H1 (cell line): ENCODE results near the gene ZNF750. TPM values are rescaled to one million over a fixed set of nuclear protein-coding genes. Genes with fewer than 3 reads are reported as not detected.

Experiments used
- CTCF ChIA-PET: fragments of 300-600 bp; sonication (Branson Sonifier 250); formaldehyde crosslinking; loops from one replicate; lab custom pipeline; 2021; ENCODE audit not compliant: partially characterized antibody; lab: Charles Lee
- POLR2A ChIA-PET: fragments of 300-600 bp; sonication (Branson Sonifier 250); formaldehyde crosslinking; loops from one replicate; lab custom pipeline; 2021; ENCODE audit warnings: inconsistent platforms; ENCODE audit not compliant: partially characterized antibody; lab: Charles Lee
- DNase-seq, 2 experiments: peaks; one replicate each; pipeline versions ENCODE4 v3.0.0 to v3.0.0-alpha.2; 2010 to 2022; ENCODE audit warnings: low spot score in 2 of 2, low read depth in 1 of 2, mixed read lengths in 1 of 2
- FAIRE-seq: peaks from 2 replicates; lab custom pipeline; 2011; peaks lifted over from hg19 to GRCh38; lab: Jason Lieb, UNC
- H2AFZ ChIP-seq: 2 replicates; pipeline ENCODE4 v1.8.1; 2012; ENCODE audit warnings: low read length, inconsistent platforms
- H2AK5ac ChIP-seq: 2 replicates; pipeline ENCODE4 v1.6.1; 2013; ENCODE audit warnings: low read depth, low read length
- H2BK120ac ChIP-seq: replicated peaks from 2 replicates; pipeline ENCODE3; 2013; ENCODE audit warnings: low read depth, low read length, inconsistent platforms
- H2BK12ac ChIP-seq: 2 replicates; pipeline ENCODE4 v1.6.1; 2013; ENCODE audit warnings: low read depth, low read length
- H2BK15ac ChIP-seq: 2 replicates; pipeline ENCODE4 v1.6.1; 2013; ENCODE audit warnings: low read length
- H2BK20ac ChIP-seq: 2 replicates; pipeline ENCODE4 v1.6.1; 2013; ENCODE audit warnings: low read length
- H2BK5ac ChIP-seq: 2 replicates; pipeline ENCODE4 v1.6.1; 2013; ENCODE audit warnings: low read depth, low read length
- H3K14ac ChIP-seq: 2 replicates; pipeline ENCODE4 v1.6.1; 2013; ENCODE audit warnings: inconsistent platforms; ENCODE audit not compliant: insufficient read length
- H3K18ac ChIP-seq: 2 replicates; pipeline ENCODE4 v1.6.1; 2013; ENCODE audit warnings: low read length; ENCODE audit errors: extremely low read depth
- H3K23ac ChIP-seq: 2 replicates; pipeline ENCODE4 v1.6.1; 2013; ENCODE audit warnings: inconsistent platforms; ENCODE audit not compliant: insufficient read length
- H3K23me2 ChIP-seq: 2 replicates; pipeline ENCODE4 v1.6.1; 2013; ENCODE audit warnings: low read depth, low read length
- H3K27ac ChIP-seq: 2 replicates; pipeline ENCODE4 v1.6.1; 2011; ENCODE audit warnings: low read depth, low read length, inconsistent platforms
- H3K27me3 ChIP-seq, 4 experiments: replicated peaks in 1 of 4; 1 replicate in 1 of 4; 2 replicates in 3 of 4; pipeline versions ENCODE4 v1.6.1 to v1.8.1; 2011 to 2013; ENCODE audit warnings: low read length in 3 of 4, mild to moderate bottlenecking in 3 of 4, inconsistent platforms in 2 of 4, mixed read lengths in 2 of 4, moderate library complexity in 1 of 4; ENCODE audit not compliant: control insufficient read depth in 3 of 4, insufficient read depth in 3 of 4; ENCODE audit errors: extremely low read depth in 1 of 4
- H3K36me3 ChIP-seq, 4 experiments: 2 replicates each; pipeline versions ENCODE4 v1.6.1 to v1.8.1; 2011 to 2013; ENCODE audit warnings: mild to moderate bottlenecking in 4 of 4, low read length in 3 of 4, moderate library complexity in 2 of 4, control low read depth in 1 of 4, inconsistent platforms in 1 of 4; ENCODE audit not compliant: insufficient read depth in 4 of 4, control insufficient read depth in 2 of 4
- H3K4ac ChIP-seq: replicated peaks from 2 replicates; pipeline ENCODE3; 2013; ENCODE audit warnings: low read length, low read depth, mixed read lengths, inconsistent platforms; ENCODE audit not compliant: insufficient read length
- H3K4me1 ChIP-seq, 4 experiments: replicated peaks in 1 of 4; 1 replicate in 1 of 4; 2 replicates in 3 of 4; pipeline versions ENCODE4 v1.6.1 to v1.8.1; 2011 to 2013; ENCODE audit warnings: low read length in 3 of 4, inconsistent platforms in 2 of 4, mixed read lengths in 1 of 4; ENCODE audit not compliant: insufficient read depth in 4 of 4, control insufficient read depth in 3 of 4
- H3K4me2 ChIP-seq, 2 experiments: 2 replicates each; pipeline versions ENCODE4 v1.6.1 to v1.8.1; 2011 to 2013; ENCODE audit warnings: low read depth in 2 of 2, low read length in 2 of 2, control low read depth in 1 of 2, inconsistent platforms in 1 of 2, mild to moderate bottlenecking in 1 of 2; ENCODE audit not compliant: insufficient read depth in 1 of 2
- H3K4me3 ChIP-seq, 4 experiments: fragments of 200-600, 300-600 bp in 1 of 4; sonication (generic), shearing (Covaris generic), sonication (Bioruptor Twin) in 1 of 4; 2 replicates each; pipeline versions ENCODE4 v1.5.1 to v1.8.1; 2011 to 2016; ENCODE audit warnings: low read length in 4 of 4, low read depth in 3 of 4, control low read depth in 2 of 4, inconsistent platforms in 2 of 4, mild to moderate bottlenecking in 2 of 4, mixed read lengths in 1 of 4, moderate library complexity in 1 of 4; ENCODE audit not compliant: insufficient read depth in 2 of 4; ENCODE audit errors: extremely low read depth in 1 of 4
- H3K56ac ChIP-seq: replicated peaks from 2 replicates; pipeline ENCODE3; 2013; ENCODE audit warnings: low read depth, mild to moderate bottlenecking, mixed read lengths, low read length, inconsistent platforms; ENCODE audit not compliant: insufficient read length
- H3K79me1 ChIP-seq: 2 replicates; pipeline ENCODE4 v1.6.1; 2013; ENCODE audit warnings: low read depth, low read length, control low read depth
- H3K79me2 ChIP-seq, 2 experiments: 2 replicates each; pipeline versions ENCODE4 v1.6.1 to v1.8.1; 2012 to 2013; ENCODE audit warnings: low read length in 2 of 2, mild to moderate bottlenecking in 2 of 2, inconsistent platforms in 1 of 2; ENCODE audit not compliant: insufficient read depth in 2 of 2, control insufficient read depth in 1 of 2
- H3K9ac ChIP-seq, 4 experiments: replicated peaks in 1 of 4; 1 replicate in 1 of 4; 2 replicates in 3 of 4; pipeline versions ENCODE4 v1.6.1 to v1.8.1; 2011 to 2013; ENCODE audit warnings: low read depth in 3 of 4, low read length in 3 of 4, control low read depth in 2 of 4, mild to moderate bottlenecking in 2 of 4, moderate library complexity in 2 of 4, inconsistent platforms in 1 of 4; ENCODE audit errors: extremely low read depth in 1 of 4
- H3K9me3 ChIP-seq, 2 experiments: 2 replicates each; pipeline versions ENCODE4 v1.6.1 to v1.8.1; 2012 to 2013; ENCODE audit warnings: mild to moderate bottlenecking in 2 of 2, moderate library complexity in 2 of 2, control low read depth in 1 of 2, inconsistent platforms in 1 of 2, low read depth in 1 of 2, low read length in 1 of 2, mixed read lengths in 1 of 2; ENCODE audit not compliant: insufficient read depth in 2 of 2
- H4K20me1 ChIP-seq, 2 experiments: replicated peaks in 1 of 2; 2 replicates each; pipeline versions ENCODE3 to v1.8.1; 2011 to 2013; ENCODE audit warnings: inconsistent platforms in 2 of 2, low read length in 2 of 2, mild to moderate bottlenecking in 1 of 2; ENCODE audit not compliant: insufficient read depth in 2 of 2, control insufficient read depth in 1 of 2
- H4K5ac ChIP-seq: 2 replicates; pipeline ENCODE4 v1.6.1; 2013; ENCODE audit warnings: low read length, low read depth, mixed read lengths, inconsistent platforms; ENCODE audit not compliant: insufficient read length
- H4K8ac ChIP-seq: 2 replicates; pipeline ENCODE4 v1.8.0; 2013; ENCODE audit warnings: mild to moderate bottlenecking, moderate library complexity, low read length, inconsistent platforms; ENCODE audit not compliant: insufficient read depth; ENCODE audit errors: extremely low read depth
- H4K91ac ChIP-seq: replicated peaks from 2 replicates; pipeline ENCODE3; 2013; ENCODE audit warnings: low read length, mixed read lengths, inconsistent platforms; ENCODE audit not compliant: insufficient read length
- FOSL1 ChIP-seq: IDR thresholded peaks from 2 replicates; pipeline ENCODE4 v1.6.1; 2011; ENCODE audit warnings: mild to moderate bottlenecking, low read depth, low read length, moderate library complexity; ENCODE audit not compliant: insufficient read depth
- NANOG ChIP-seq: IDR thresholded peaks from 2 replicates; pipeline ENCODE4 v1.6.1; 2011; ENCODE audit warnings: low read length, low read depth, mild to moderate bottlenecking, inconsistent platforms; ENCODE audit not compliant: insufficient read depth, poor library complexity, severe bottlenecking
- SIX5 ChIP-seq: IDR thresholded peaks from 2 replicates; pipeline ENCODE4 v1.6.1; 2011; ENCODE audit warnings: mild to moderate bottlenecking, low read depth, low read length
- WGBS, 2 experiments: shearing (Covaris generic) in 1 of 2; methylation state at CpG; one replicate each; pipeline versions ENCODE4 v1.1.6 to v1.1.7; 2013 to 2015; ENCODE audit warnings: low lambda C conversion rate in 2 of 2, mixed read lengths in 2 of 2, inconsistent platforms in 1 of 2, low coverage in 1 of 2, missing lambda C conversion rate in 1 of 2; ENCODE audit not compliant: insufficient replicate concordance in 2 of 2, insufficient coverage in 1 of 2, insufficient read length in 1 of 2; ENCODE audit errors: extremely low coverage in 1 of 2, missing lambda C conversion rate in 1 of 2; 5-methylcytosine and 5-hydroxymethylcytosine counted together
- polyA plus RNA-seq, 7 experiments: library from polyadenylated mRNA; depleted of rRNA in 3 of 7; stranded (reverse) in 5 of 7; unstranded in 2 of 7; fragments of >200 nt in 5 of 7; fragments of 200-250 nt in 2 of 7; gene quantifications; 1 replicate in 5 of 7; 2 replicates in 1 of 7; 4 replicates in 1 of 7; pipeline versions ENCODE4 v1.2.1 to v1.2.3, GENCODE V29; 2011 to 2013; ENCODE audit warnings: missing spikeins in 2 of 7, mixed read lengths in 2 of 7
- total RNA-seq: library from RNA; stranded (reverse); fragmentation: NEBNext Ultra II Directional; extraction: Animal tissue kit (Norgen Biotek cat#: 25700); gene quantifications from 2 replicates; pipeline ENCODE4 v1.2.1, GENCODE V29; 2021
- TF ChIP-seq, protein P1 (sequence below), 3 experiments: IDR thresholded peaks; 1 replicate in 2 of 3; 2 replicates in 1 of 3; pipeline versions ENCODE4 v1.5.1 to v1.6.1; 2011; ENCODE audit warnings: low read length in 3 of 3, mild to moderate bottlenecking in 3 of 3, inconsistent platforms in 2 of 3, low read depth in 1 of 3, moderate library complexity in 1 of 3; ENCODE audit not compliant: insufficient read depth in 1 of 3; ENCODE audit errors: control extremely low read depth in 1 of 3

ZNF750 gene
- total and polyA plus RNA-seq, 2 of the 8 experiments (the other 6 are each of a cell fraction or from before 2014, with no cell fraction given), result not detected

- Histone ChIP-seq H4K8ac (no peak overlapping the region; the same call in 1 of the 2 replicates), H2BK120ac (no peak overlapping the region), H2AFZ (no peak overlapping the region), H3K4me1 (peaks cover 4 to 13% (median 7%) of the 10 kb centered on the region in 4 experiments; a peak in 5 of 7 replicates), H2AK5ac (no peak overlapping the region), H3K4me2 (no peak overlapping the region), H4K5ac (no peak overlapping the region), H2BK15ac (no peak overlapping the region), H3K4ac (no peak overlapping the region), H4K20me1 (peaks cover 0 to 2% of the 10 kb centered on the region in 2 experiments), H4K91ac (no peak overlapping the region), H3K4me3 (no peak overlapping the region), H3K9me3 (peaks cover 0 to 2% of the 10 kb centered on the region in 2 experiments; a peak in 1 of 4 replicates), H3K18ac (no peak overlapping the region), H3K79me1 (peaks cover 8% of the 10 kb centered on the region; the same call in 1 of the 2 replicates), H2BK20ac (no peak overlapping the region), H3K56ac (no peak overlapping the region), H2BK12ac (no peak overlapping the region), H3K14ac (no peak overlapping the region), H3K23ac (no peak overlapping the region), H3K79me2 (no peaks in the 10 kb centered on the region), H3K23me2 (no peaks in the 10 kb centered on the region), H3K9ac (no peak overlapping the region), H3K36me3 (peaks cover 0 to under 1% (median 0%) of the 10 kb centered on the region in 4 experiments; a peak in 2 of 8 replicates), H2BK5ac (peak overlapping the region; percentile 52; the same call in 1 of the 2 replicates), H3K27ac (no peak overlapping the region), H3K27me3 (no peaks in the 10 kb centered on the region)
- FAIRE-seq, result no peak
- ChIA-PET POLR2A (interaction anchor here (1.8 kb wide), 1 partner anchor 25 kb away, joined by 5 read pairs; no protein-coding TSS in a partner anchor), CTCF (interaction anchor here (0.8 to 2.7 kb wide), 9 partner anchors 9 to 70 kb away, joined by 3 to 10 read pairs (median 5); no protein-coding TSS in a partner anchor)
- DNase-seq, result no peak
- TF ChIP-seq NANOG, result no peak
- no peak for TF ChIP-seq SIX5
- no peak for TF ChIP-seq FOSL1
- TF ChIP-seq, protein P1, sequence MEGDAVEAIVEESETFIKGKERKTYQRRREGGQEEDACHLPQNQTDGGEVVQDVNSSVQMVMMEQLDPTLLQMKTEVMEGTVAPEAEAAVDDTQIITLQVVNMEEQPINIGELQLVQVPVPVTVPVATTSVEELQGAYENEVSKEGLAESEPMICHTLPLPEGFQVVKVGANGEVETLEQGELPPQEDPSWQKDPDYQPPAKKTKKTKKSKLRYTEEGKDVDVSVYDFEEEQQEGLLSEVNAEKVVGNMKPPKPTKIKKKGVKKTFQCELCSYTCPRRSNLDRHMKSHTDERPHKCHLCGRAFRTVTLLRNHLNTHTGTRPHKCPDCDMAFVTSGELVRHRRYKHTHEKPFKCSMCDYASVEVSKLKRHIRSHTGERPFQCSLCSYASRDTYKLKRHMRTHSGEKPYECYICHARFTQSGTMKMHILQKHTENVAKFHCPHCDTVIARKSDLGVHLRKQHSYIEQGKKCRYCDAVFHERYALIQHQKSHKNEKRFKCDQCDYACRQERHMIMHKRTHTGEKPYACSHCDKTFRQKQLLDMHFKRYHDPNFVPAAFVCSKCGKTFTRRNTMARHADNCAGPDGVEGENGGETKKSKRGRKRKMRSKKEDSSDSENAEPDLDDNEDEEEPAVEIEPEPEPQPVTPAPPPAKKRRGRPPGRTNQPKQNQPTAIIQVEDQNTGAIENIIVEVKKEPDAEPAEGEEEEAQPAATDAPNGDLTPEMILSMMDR (IDR thresholded peaks at IDR 0.05; ENCODE audit: control extremely low read depth in 1 of 3, insufficient read depth in 1 of 3, low read depth in 1 of 3, low read length in 3 of 3), result no peak
- 88% methylated on average over 7 of the region's 7 CpGs; no CpG with 5 or more reads in 1 of the 2 experiments for WGBS, 2 experiments
Observed at GRCh38 chr17:82843904-82844680, 4.3 kb upstream of the ZNF750 start.
